Endodermal cell (in vitro differentiated cells): Measurements from ENCODE around the gene EZH2. TPM values are rescaled to one million over a fixed set of nuclear protein-coding genes. Genes with fewer than 3 reads are reported as not detected.

Experiments
- DNase-seq: peaks from one replicate; pipeline ENCODE4 v3.0.0-alpha.2; 2017
- H3K27ac ChIP-seq: 2 replicates; pipeline ENCODE4 v1.5.1; 2013; ENCODE audit warnings: mild to moderate bottlenecking, low read depth, low read length, moderate library complexity
- H3K27me3 ChIP-seq: 2 replicates; pipeline ENCODE4 v1.6.1; 2013; ENCODE audit warnings: mild to moderate bottlenecking, low read length, moderate library complexity; ENCODE audit not compliant: insufficient read depth, control insufficient read depth, poor library complexity, severe bottlenecking
- H3K36me3 ChIP-seq: 2 replicates; pipeline ENCODE4 v1.7.0; 2013; ENCODE audit warnings: mild to moderate bottlenecking, low read length, moderate library complexity; ENCODE audit not compliant: control insufficient read depth, insufficient read depth
- H3K4me1 ChIP-seq: one replicate; pipeline ENCODE4 v1.7.0; 2013; ENCODE audit warnings: low read length; ENCODE audit not compliant: control insufficient read depth, insufficient read depth
- H3K4me3 ChIP-seq: 2 replicates; pipeline ENCODE4 v1.5.1; 2013; ENCODE audit warnings: mild to moderate bottlenecking, low read length, moderate library complexity
- H3K9ac ChIP-seq: 2 replicates; pipeline ENCODE4 v1.6.1; 2013; ENCODE audit warnings: mild to moderate bottlenecking, low read length, moderate library complexity; ENCODE audit not compliant: poor library complexity, severe bottlenecking; ENCODE audit errors: extremely low read depth
- H3K9me3 ChIP-seq: 2 replicates; pipeline ENCODE4 v1.6.1; 2013; ENCODE audit warnings: mild to moderate bottlenecking, low read length, moderate library complexity; ENCODE audit not compliant: control insufficient read depth
- H3K27ac Mint-ChIP-seq: 2 replicates; pipeline ENCODE4 v1.8.0; 2020; ENCODE audit warnings: mixed read lengths
- H3K27me3 Mint-ChIP-seq: 2 replicates; pipeline ENCODE4 v1.8.0; 2021; ENCODE audit warnings: mild to moderate bottlenecking, mixed read lengths; ENCODE audit not compliant: insufficient read depth
- H3K36me3 Mint-ChIP-seq: 2 replicates; pipeline ENCODE4 v1.8.0; 2020; ENCODE audit warnings: low read depth, mixed read lengths
- H3K4me1 Mint-ChIP-seq: 2 replicates; pipeline ENCODE4 v1.8.0; 2020; ENCODE audit warnings: mixed read lengths
- H3K4me3 Mint-ChIP-seq: 2 replicates; pipeline ENCODE4 v1.8.0; 2020; ENCODE audit warnings: mild to moderate bottlenecking, moderate library complexity, mixed read lengths
- H3K9me3 Mint-ChIP-seq: 2 replicates; pipeline ENCODE4 v1.8.0; 2020; ENCODE audit warnings: mild to moderate bottlenecking, mixed read lengths
- WGBS, 2 experiments: methylation state at CpG; one replicate each; pipeline versions ENCODE4 v1.1.5 to v1.1.7; 2013; ENCODE audit warnings: missing lambda C conversion rate in 2 of 2, mixed read lengths in 1 of 2; ENCODE audit not compliant: insufficient coverage in 1 of 2, insufficient read length in 1 of 2; 5-methylcytosine and 5-hydroxymethylcytosine counted together
- total RNA-seq, 2 donors: library from RNA; stranded (reverse); fragmentation: NEBNext Ultra II Directional in 1 of 2; extraction: Animal tissue kit (Norgen Biotek cat#: 25700) in 1 of 2; gene quantifications; 2 replicates in 1 of 2; 3 replicates in 1 of 2; pipeline ENCODE4 v1.2.1, GENCODE V29; 2021
- TF ChIP-seq, protein P1 (sequence below): fragments of 200-600 bp; sonication (generic); conservative IDR thresholded peaks from 2 replicates; pipeline ENCODE4 v1.5.0; 2021; ENCODE audit warnings: antibody characterized with exemption, mild to moderate bottlenecking

Gene EZH2
- total RNA-seq, 2 donors from 2014 or later: 40.2 to 46.0 TPM

DNA sequence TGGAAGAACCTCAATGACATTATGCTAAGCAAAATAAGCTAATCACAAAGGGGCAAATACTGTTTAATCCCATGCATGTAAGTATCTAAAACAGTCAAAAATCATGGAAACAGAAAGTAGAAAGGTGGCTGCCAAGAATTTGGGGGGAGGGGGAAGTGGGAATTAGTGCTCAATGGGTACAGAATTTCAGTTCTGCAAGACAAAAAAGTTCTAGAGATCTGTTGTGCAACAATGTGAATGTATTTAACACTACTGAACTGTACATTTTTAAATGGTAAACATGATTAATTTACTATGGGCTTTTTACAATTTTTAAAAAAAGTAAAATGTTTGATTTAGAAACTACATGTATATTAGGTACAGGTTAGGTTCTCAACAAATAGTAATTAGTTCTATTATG is 11.9 kb downstream of the EZH2 start:
- TF ChIP-seq, protein P1, sequence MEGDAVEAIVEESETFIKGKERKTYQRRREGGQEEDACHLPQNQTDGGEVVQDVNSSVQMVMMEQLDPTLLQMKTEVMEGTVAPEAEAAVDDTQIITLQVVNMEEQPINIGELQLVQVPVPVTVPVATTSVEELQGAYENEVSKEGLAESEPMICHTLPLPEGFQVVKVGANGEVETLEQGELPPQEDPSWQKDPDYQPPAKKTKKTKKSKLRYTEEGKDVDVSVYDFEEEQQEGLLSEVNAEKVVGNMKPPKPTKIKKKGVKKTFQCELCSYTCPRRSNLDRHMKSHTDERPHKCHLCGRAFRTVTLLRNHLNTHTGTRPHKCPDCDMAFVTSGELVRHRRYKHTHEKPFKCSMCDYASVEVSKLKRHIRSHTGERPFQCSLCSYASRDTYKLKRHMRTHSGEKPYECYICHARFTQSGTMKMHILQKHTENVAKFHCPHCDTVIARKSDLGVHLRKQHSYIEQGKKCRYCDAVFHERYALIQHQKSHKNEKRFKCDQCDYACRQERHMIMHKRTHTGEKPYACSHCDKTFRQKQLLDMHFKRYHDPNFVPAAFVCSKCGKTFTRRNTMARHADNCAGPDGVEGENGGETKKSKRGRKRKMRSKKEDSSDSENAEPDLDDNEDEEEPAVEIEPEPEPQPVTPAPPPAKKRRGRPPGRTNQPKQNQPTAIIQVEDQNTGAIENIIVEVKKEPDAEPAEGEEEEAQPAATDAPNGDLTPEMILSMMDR: no peak
- H3K27ac Mint-ChIP-seq: no peak overlapping the region
- H3K9me3 Mint-ChIP-seq: peaks cover 10% of the 10 kb centered on the region

GRCh38 chr7:148871551-148871950 is 12.5 kb downstream of the EZH2 start:
- 60 to 97% methylated on average over 1 to 5 of the region's 5 CpGs for WGBS, 2 experiments
- TF ChIP-seq, protein P1: no peak
- Histone ChIP-seq H3K4me1 (peaks cover 3% of the 10 kb centered on the region), H3K9ac (no peak overlapping the region), H3K27me3 (no peaks in the 10 kb centered on the region), H3K27ac (no peak overlapping the region), H3K36me3 (no peaks in the 10 kb centered on the region), H3K9me3 (peaks cover 16% of the 10 kb centered on the region), H3K4me3 (no peak overlapping the region)
- no peak overlapping the region for H3K27ac Mint-ChIP-seq
- H3K4me1 Mint-ChIP-seq: peaks cover 11% of the 10 kb centered on the region
- H3K9me3 Mint-ChIP-seq: peaks cover 10% of the 10 kb centered on the region
- peaks cover 13% of the 10 kb centered on the region for H3K36me3 Mint-ChIP-seq
- no peak for DNase-seq
- no peak overlapping the region for H3K4me3 Mint-ChIP-seq
- no peaks in the 10 kb centered on the region for H3K27me3 Mint-ChIP-seq

More for the DNA sequence above, 11.9 kb downstream of the EZH2 start:
- peaks cover 11% of the 10 kb centered on the region for H3K4me1 Mint-ChIP-seq
- peaks cover 3% of the 10 kb centered on the region for H3K4me1 ChIP-seq
- no peak overlapping the region for H3K27ac ChIP-seq
- H3K36me3 Mint-ChIP-seq: peaks cover 13% of the 10 kb centered on the region
- H3K4me3 Mint-ChIP-seq: no peak overlapping the region
- H3K27me3 Mint-ChIP-seq: no peaks in the 10 kb centered on the region
- peaks cover 16% of the 10 kb centered on the region for H3K9me3 ChIP-seq
- H3K36me3 ChIP-seq: no peaks in the 10 kb centered on the region
- no peaks in the 10 kb centered on the region for H3K27me3 ChIP-seq
- no peak overlapping the region for H3K9ac ChIP-seq
- no peak overlapping the region for H3K4me3 ChIP-seq
- DNase-seq: no peak

- H3K9me3 ChIP-seq: peaks cover 16% of the 10 kb centered on the region
- Mint-ChIP-seq H3K4me1 (peaks cover 11% of the 10 kb centered on the region), H3K36me3 (peaks cover 13% of the 10 kb centered on the region), H3K9me3 (peaks cover 10% of the 10 kb centered on the region), H3K27ac (no peak overlapping the region), H3K27me3 (no peaks in the 10 kb centered on the region), H3K4me3 (no peak overlapping the region)
- no peak overlapping the region for H3K4me3 ChIP-seq
- H3K4me1 ChIP-seq: peaks cover 3% of the 10 kb centered on the region
- H3K27me3 ChIP-seq: no peaks in the 10 kb centered on the region
- no peak overlapping the region for H3K27ac ChIP-seq
- H3K9ac ChIP-seq: no peak overlapping the region
- no peak for DNase-seq
- TF ChIP-seq, protein P1: no peak
- WGBS, 2 experiments: 96% methylated on average over 2 of the region's 3 CpGs; no CpG with 5 or more reads in 1 of the 2 experiments
- no peaks in the 10 kb centered on the region for H3K36me3 ChIP-seq
Observed at GRCh38 chr7:148871030-148871429, 13.1 kb downstream of the EZH2 start.
